ENCODE measurements around the gene SSPN. TPM values are rescaled to one million over a fixed set of nuclear protein-coding genes. Genes with fewer than 3 reads are reported as not detected.

Gene SSPN
- total RNA-seq, 1 donor from 2014 or later = 42.9 TPM

DNA sequence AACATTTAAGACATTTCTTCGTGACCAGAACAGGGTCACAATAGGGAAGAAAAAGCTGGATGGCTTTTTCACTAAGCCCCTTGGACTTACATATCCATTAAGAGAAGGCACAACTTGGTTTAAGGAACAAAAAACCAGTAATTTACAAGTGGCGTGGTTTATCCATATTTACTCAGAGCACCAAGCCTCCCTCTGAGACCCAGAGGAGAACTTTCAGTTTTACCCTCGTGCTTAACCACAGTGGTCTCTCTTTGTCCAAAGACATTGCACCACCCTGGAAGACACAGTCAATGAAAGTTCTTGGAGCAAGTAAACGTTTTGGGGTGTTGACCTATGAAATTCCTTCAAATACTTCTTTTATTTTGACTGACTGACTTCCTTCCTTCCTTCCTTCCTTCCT, 52.5 kb downstream of the SSPN start:
- Mint-ChIP-seq H3K27ac (ENCODE audit: unreplicated experiment) (no peak overlapping the region), H3K36me3 (ENCODE audit: low read depth) (peaks cover 2% of the 10 kb centered on the region), H3K4me1 (ENCODE audit: low read depth) (no peaks in the 10 kb centered on the region), H3K27me3 (ENCODE audit: low read depth) (no peaks in the 10 kb centered on the region), H3K9me3 (ENCODE audit: low read depth) (peaks cover 7% of the 10 kb centered on the region), H3K4me3 (ENCODE audit: unreplicated experiment) (no peak overlapping the region)
- no peak for DNase-seq (ENCODE audit: low spot score)
- TF ChIP-seq, protein P1, sequence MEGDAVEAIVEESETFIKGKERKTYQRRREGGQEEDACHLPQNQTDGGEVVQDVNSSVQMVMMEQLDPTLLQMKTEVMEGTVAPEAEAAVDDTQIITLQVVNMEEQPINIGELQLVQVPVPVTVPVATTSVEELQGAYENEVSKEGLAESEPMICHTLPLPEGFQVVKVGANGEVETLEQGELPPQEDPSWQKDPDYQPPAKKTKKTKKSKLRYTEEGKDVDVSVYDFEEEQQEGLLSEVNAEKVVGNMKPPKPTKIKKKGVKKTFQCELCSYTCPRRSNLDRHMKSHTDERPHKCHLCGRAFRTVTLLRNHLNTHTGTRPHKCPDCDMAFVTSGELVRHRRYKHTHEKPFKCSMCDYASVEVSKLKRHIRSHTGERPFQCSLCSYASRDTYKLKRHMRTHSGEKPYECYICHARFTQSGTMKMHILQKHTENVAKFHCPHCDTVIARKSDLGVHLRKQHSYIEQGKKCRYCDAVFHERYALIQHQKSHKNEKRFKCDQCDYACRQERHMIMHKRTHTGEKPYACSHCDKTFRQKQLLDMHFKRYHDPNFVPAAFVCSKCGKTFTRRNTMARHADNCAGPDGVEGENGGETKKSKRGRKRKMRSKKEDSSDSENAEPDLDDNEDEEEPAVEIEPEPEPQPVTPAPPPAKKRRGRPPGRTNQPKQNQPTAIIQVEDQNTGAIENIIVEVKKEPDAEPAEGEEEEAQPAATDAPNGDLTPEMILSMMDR (IDR thresholded peaks at IDR 0.05) = no peak

DNA sequence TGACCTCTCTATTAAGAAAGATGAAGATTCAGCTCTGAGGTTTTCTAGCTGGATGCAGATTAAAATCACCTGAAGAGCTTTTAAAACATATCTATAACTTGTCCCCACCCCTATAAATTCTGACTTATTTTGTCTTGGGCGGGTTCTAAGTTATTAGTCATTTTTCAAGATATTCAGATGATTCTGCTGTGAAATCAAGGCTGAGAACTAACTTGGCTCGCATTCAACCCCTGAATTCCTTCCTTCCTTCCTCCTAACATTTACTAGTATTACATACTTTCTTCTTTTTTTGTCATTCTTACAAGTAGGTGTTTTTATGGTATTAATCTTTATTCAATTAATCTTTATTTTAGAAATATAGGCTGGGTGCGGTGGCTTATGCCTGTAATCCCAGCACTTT, 55.4 kb downstream of the SSPN start:
- TF ChIP-seq, protein P1 (IDR thresholded peaks at IDR 0.05) = no peak
- H3K9me3 Mint-ChIP-seq (ENCODE audit: low read depth) = peaks cover 7% of the 10 kb centered on the region
- H3K27ac Mint-ChIP-seq (ENCODE audit: unreplicated experiment) = no peak overlapping the region
- peaks cover 4% of the 10 kb centered on the region for H3K4me1 Mint-ChIP-seq (ENCODE audit: low read depth)
- H3K4me3 Mint-ChIP-seq (ENCODE audit: unreplicated experiment) = no peak overlapping the region
- DNase-seq (ENCODE audit: low spot score) = no peak
- no peaks in the 10 kb centered on the region for H3K27me3 Mint-ChIP-seq (ENCODE audit: low read depth)
- peaks cover 2% of the 10 kb centered on the region for H3K36me3 Mint-ChIP-seq (ENCODE audit: low read depth)

DNA sequence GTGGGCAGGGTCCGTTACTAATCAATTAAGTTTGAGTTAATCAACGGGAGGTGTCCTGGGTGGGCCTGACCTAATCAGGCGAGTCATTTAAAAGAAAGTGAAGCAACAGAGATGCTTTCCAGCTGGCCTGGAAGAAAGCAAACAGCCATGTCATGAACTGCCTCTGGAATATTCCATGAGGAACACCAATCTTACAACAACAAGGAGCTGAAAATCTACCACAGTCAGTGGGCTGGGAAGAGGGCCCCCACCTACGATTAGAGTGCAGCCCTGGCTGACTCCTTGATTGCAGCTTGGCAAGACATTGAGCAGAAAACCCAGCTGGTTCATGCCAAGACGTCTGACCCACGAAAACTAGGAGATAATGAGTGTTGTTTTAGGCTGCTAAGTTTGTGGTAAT, 56.2 kb downstream of the SSPN start:
- H3K36me3 Mint-ChIP-seq (ENCODE audit: low read depth) = peaks cover 2% of the 10 kb centered on the region
- no peak for DNase-seq (ENCODE audit: low spot score)
- H3K27me3 Mint-ChIP-seq (ENCODE audit: low read depth) = no peaks in the 10 kb centered on the region
- no peak overlapping the region for H3K4me3 Mint-ChIP-seq (ENCODE audit: unreplicated experiment)
- H3K27ac Mint-ChIP-seq (ENCODE audit: unreplicated experiment) = no peak overlapping the region
- TF ChIP-seq, protein P1 (IDR thresholded peaks at IDR 0.05) = no peak
- H3K4me1 Mint-ChIP-seq (ENCODE audit: low read depth) = peaks cover 4% of the 10 kb centered on the region
- H3K9me3 Mint-ChIP-seq (ENCODE audit: low read depth) = peaks cover 7% of the 10 kb centered on the region

DNA sequence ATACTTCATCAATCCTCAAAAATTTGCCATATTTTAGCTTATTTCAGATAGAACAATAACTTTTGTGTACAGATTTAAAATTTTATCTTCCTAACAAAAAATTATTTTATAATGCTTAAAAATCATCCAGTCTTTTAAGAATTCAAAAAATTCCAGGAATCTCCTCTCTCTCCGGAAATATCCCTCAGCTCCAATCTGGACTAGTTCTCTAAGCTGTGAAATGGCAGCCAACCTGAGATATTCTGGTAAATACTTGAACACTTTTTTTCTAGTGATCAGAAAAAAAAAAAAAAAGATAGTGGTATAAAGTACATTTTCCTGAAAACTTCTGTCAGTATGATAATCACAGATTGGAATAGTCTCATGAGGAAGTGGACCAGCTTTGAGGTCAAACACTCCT, 57.6 kb downstream of the SSPN start:
- TF ChIP-seq, protein P1 (IDR thresholded peaks at IDR 0.05) = no peak
- Mint-ChIP-seq H3K9me3 (ENCODE audit: low read depth) (peaks cover 12% of the 10 kb centered on the region), H3K27ac (ENCODE audit: unreplicated experiment) (no peak overlapping the region), H3K27me3 (ENCODE audit: low read depth) (no peaks in the 10 kb centered on the region), H3K4me1 (ENCODE audit: low read depth) (peaks cover 4% of the 10 kb centered on the region), H3K4me3 (ENCODE audit: unreplicated experiment) (no peak overlapping the region), H3K36me3 (ENCODE audit: low read depth) (peaks cover 2% of the 10 kb centered on the region)
- DNase-seq (ENCODE audit: low spot score) = no peak

DNA sequence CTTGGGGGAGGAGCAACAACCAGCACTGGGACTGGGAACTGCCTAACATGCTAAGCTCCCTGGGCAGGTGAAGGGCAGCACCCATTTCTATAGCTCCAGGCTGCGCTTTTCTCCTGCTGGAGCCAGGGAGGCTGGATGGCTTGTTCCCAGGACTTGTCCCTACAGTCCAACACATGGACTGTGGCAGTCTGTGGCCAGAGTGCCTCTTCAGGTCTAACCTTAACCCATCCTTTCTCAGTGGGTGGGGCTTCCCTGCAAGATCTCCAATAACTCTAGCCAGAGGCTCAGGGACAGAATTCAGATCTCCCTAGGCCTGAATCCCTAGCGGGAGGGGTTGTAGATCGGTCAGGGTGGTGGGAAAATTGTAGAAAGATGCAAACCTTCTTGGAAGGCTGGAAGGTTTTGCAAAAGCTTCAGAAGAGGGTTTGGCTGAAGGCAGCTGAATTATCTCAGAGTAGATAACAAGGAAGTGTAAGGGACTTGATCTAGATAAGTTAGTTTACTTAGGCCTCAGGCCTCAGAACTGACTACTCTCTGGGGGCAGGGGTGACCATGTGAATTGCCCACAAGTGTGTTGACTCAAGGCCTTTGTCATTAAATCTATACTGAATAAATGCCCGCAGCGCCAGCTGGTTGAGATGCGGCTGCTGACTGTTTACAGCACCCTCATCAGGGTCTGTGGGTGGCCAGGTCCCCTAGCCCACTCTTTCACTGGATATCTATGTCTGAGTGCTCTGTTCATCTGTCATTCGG, 60.7 kb downstream of the SSPN start:
- no peak overlapping the region for H3K27ac Mint-ChIP-seq (ENCODE audit: unreplicated experiment)
- TF ChIP-seq, protein P1 (IDR thresholded peaks at IDR 0.05) = no peak
- no peak for DNase-seq (ENCODE audit: low spot score)
- H3K27me3 Mint-ChIP-seq (ENCODE audit: low read depth) = no peaks in the 10 kb centered on the region
- no peak overlapping the region for H3K4me3 Mint-ChIP-seq (ENCODE audit: unreplicated experiment)
- peaks cover 4% of the 10 kb centered on the region for H3K4me1 Mint-ChIP-seq (ENCODE audit: low read depth)
- H3K9me3 Mint-ChIP-seq (ENCODE audit: low read depth) = peaks cover 14% of the 10 kb centered on the region
- H3K36me3 Mint-ChIP-seq (ENCODE audit: low read depth) = peaks cover 7% of the 10 kb centered on the region
